ENCODE results near the gene MEGF10.
"Not testable (repeated sequence)": the region's sequence is repeated elsewhere in the genome, so short reads cannot be mapped to it uniquely, and the experiment has no call there.

MEGF10 gene

GRCh38 chr5:127298656-127299055, 8.1 kb downstream of the MEGF10 start:
- no peak for DNase-seq

- DNase-seq = no peak
These were observed 9.1 kb downstream of the MEGF10 start for GRCh38 chr5:127299678-127300077.

GRCh38 chr5:127302509-127302908, 11.9 kb downstream of the MEGF10 start:
- DNase-seq = peak; percentile 12 to 50

- DNase-seq = no peak
These were observed 12.8 kb downstream of the MEGF10 start for GRCh38 chr5:127303404-127303803.

- DNase-seq = peak; percentile 0 to 22
These were observed 14.9 kb downstream of the MEGF10 start for GRCh38 chr5:127305493-127305892.

- DNase-seq = no peak
These were observed 15.4 kb downstream of the MEGF10 start for GRCh38 chr5:127306036-127306435.

- no peak for DNase-seq
These were observed 16.1 kb downstream of the MEGF10 start for GRCh38 chr5:127306647-127307046.

- no peak for DNase-seq
These were observed 17.3 kb downstream of the MEGF10 start for GRCh38 chr5:127307868-127308267.

- not testable (repeated sequence) for DNase-seq
These were observed 17.7 kb downstream of the MEGF10 start for GRCh38 chr5:127308325-127308724.

- DNase-seq = no peak
These were observed 18.3 kb downstream of the MEGF10 start for GRCh38 chr5:127308945-127309344.

- no peak for DNase-seq
These were observed 20.8 kb downstream of the MEGF10 start for GRCh38 chr5:127311349-127311748.

- DNase-seq = no peak
These were observed 21.4 kb downstream of the MEGF10 start for GRCh38 chr5:127311781-127312525.

- no peak for DNase-seq
These were observed 22.8 kb downstream of the MEGF10 start for GRCh38 chr5:127313379-127313778.

- peak in 1 of 2 experiments; percentile 60 for DNase-seq
These were observed 23.4 kb downstream of the MEGF10 start for GRCh38 chr5:127313847-127314473.

GRCh38 chr5:127316011-127316410, 25.4 kb downstream of the MEGF10 start:
- DNase-seq = no peak

- DNase-seq = not testable (repeated sequence)
These were observed 26.8 kb downstream of the MEGF10 start for GRCh38 chr5:127317385-127317784.

GRCh38 chr5:127320032-127320965, 29.7 kb downstream of the MEGF10 start:
- peak; percentile 60 to 62 for DNase-seq

GRCh38 chr5:127321465-127321864, 30.9 kb downstream of the MEGF10 start:
- DNase-seq = no peak

- no peak for DNase-seq
These were observed 31.8 kb downstream of the MEGF10 start for GRCh38 chr5:127322403-127322802.

- no peak for DNase-seq
These were observed 34.2 kb downstream of the MEGF10 start for GRCh38 chr5:127324756-127325155.

GRCh38 chr5:127326431-127326830, 35.8 kb downstream of the MEGF10 start:
- no peak for DNase-seq

GRCh38 chr5:127326976-127327755, 36.6 kb downstream of the MEGF10 start:
- no peak for DNase-seq

GRCh38 chr5:127330116-127330515, 39.5 kb downstream of the MEGF10 start:
- DNase-seq = no peak

All from NCI-H526 (cell line).